ENCODE data around the gene BRME1. TPM values are rescaled to one million over a fixed set of nuclear protein-coding genes. Genes with fewer than 3 reads are reported as not detected.

Gene BRME1
- polyA plus RNA-seq, 1 donor = 3.0 TPM

DNA sequence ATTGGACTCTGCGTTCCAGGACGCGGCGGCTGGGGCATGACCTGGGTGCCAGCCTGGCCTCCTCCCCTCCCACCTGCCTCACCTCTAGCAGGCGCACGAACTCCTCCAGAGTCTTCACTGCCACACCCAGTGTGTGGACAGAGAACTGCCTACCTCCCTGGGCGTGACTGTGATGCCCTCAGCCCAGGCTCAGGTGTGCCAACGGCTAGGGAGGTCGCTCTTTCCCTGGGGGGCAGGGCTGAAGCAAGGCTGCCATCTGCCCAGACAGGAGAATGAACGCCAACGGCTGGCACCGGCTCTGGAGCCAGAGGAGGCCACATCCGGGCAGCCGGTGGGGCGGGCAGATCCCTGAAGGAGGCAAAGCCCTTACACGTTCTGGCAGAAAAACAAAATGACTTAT, 17.6 kb downstream of the BRME1 start:
- no peak for DNase-seq (ENCODE audit: low read depth)

DNA sequence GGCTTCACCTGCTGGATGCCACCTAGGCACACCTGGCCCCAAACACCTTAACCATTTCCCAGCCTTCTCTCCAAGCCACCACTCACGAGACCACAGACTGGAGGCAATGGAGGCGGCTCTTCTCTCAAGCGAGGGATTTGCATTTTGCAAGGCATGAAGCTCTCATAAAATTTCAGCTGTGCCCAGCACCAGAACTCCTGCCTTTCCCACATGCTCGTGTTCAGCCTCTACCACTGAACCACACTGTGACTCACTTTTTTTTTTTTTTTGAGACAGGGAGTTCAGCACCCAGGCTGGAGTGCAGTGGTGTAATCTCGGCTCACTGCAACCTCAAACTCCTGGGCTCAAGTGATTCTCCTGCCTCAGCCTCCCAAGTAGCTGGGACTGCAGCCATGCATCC, 18.4 kb downstream of the BRME1 start:
- DNase-seq (ENCODE audit: low read depth) = no peak

DNA sequence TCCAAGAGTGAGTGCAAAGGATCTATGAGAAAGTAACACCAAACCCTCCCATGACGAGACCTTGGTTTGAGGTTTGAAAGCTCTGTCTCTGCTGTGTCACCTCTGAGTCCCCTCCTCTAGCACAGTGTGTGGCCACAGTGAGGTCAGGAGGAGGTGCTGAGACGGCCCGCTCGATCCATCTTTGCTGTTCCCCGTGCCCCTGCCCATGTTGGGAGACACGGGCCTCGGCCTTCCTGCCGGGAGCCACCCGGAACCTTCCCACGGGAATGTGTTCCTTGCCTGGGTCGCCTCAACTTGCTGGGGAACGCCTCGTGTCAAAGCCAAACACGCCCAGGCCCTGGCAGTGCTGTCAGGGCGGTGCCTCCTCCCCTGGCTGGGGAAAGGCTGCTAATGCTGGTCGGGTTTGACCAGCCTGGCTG, 18.9 kb downstream of the BRME1 start:
- no peak for DNase-seq (ENCODE audit: low read depth)

DNA sequence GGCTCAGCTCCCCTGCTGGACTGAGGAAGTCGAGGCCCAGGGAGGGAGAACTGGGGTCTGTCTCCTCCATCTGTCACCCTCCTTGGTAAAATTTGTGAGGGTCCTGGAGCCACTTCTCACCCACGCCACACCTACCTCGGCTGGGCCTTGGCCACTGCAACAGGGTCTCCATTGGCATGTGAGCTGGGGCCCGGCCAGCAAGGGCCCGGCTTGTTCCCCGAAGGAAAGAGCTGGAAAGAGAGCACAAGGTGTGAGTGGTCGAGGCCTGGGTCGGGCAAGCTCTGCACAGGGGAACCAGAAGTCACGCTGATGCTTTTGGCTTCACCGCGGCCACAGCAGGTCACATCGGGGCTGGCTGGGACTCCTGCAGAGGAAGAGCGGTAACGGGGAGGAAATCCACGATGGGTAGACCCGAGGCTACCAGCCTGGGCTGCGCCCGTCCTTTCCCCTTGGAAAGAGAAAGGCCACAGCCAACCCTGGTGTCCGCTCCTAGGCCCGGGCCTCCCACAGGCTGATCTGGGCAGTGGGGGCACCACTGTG, 20.0 kb downstream of the BRME1 start:
- no peak for DNase-seq (ENCODE audit: low read depth)

DNA sequence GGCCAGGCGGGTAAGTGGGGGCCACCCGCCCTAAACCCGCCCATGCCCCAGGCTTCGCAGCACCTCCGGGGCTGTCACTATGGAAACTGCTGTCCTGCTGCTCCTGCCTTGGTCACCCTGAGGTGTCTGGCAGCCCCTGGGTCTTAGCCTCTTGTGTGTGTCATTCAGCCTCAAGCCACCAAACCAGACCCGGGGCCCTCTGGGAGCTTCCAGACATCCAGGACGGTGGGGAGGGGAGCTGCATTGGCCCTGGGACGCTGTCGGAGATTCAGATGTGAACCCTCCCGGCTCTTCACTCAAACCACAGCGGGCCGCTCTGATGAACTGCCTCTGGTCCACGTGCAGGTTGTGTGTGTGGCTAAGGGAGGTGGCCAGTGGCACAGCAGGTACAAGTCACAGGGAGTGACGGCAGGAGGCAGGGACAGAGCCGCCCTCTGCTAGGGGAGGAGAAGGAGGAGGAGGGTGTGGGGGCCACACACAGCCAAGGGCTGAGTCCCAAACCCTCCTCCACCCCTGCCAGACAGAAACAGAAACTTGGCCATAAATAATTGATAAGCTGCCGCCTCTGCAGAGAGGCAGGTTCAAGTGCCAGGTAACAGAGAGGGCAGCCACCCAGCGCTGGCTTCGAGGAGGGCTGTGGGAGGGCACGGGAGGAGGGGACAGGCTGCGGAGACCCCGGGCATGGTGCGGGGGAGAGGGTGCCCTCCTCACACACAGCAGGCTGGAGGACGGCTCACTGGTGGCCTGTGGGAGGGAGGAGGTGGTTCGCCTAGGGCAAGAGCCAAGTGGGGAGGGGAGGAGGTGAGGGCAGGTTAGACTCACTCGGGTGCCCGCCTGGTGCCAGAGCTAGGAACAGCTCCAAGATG, 21.0 kb downstream of the BRME1 start:
- no peak for DNase-seq (ENCODE audit: low read depth)

DNA sequence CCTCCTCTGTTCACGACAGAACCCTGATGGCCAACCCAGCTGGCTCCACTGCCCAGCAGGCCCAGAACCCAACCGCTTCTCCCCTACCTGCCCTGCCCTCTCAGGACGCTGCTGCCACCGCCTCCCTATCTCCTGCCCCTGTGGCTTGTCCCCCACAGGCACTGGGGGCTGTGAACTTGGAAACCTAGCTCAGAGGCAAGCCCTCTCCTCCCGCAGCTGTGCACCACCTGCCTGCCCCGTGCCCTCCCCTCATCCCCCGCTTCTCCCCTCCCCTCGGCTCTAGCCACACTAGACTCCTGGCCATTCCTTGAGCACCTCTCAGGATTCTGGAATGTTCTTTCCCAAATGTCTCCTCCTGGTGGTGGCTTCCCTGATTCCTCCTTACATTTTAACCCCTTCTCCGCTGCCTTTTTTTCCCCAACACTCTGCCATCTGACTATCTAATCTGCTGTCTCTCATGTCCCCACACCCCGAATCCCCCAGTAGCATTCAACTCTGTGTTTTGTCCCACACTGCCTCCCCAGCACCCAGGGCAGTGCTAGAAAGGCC, 22.3 kb downstream of the BRME1 start:
- no peak for DNase-seq (ENCODE audit: low read depth)

DNA sequence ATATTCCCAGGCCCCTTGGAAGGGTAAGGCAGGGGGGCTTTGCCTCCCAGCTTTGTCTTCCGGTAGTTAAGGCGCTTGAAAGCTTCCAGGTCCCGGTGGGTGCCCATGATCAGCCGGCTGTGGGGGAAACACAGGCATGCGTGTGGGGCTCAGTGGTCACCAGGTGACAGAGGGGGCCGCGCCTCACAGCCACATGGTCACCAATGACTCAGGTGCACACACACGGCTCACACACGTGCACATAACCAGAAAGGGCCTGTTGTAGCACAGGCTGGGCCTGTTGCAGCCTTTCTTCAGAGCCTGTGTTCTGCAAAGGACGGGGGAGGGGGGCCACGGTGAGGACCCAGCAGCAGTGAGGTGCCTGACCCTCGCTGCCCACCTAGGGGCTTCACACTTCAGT, 23.1 kb downstream of the BRME1 start:
- no peak for DNase-seq (ENCODE audit: low read depth)

DNA sequence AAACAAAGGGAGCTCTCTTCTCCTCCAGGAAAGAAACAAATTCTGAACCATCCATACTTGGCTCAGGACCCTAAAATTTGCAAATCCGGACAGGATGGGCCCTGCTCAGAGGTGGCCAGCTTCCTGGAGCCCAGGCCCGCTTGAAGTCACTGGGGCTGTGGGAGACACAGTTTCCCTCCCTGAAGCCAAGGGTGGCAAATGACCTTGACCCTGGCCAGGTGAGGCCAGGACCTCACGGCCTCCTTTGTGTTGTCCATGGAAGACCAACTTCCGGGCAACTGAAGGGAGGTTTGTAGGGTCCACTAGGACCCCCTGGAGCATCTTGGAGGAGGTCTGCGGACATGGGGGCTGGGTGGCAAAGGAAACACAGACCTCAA, 23.5 kb downstream of the BRME1 start:
- no peak for DNase-seq (ENCODE audit: low read depth)

DNA sequence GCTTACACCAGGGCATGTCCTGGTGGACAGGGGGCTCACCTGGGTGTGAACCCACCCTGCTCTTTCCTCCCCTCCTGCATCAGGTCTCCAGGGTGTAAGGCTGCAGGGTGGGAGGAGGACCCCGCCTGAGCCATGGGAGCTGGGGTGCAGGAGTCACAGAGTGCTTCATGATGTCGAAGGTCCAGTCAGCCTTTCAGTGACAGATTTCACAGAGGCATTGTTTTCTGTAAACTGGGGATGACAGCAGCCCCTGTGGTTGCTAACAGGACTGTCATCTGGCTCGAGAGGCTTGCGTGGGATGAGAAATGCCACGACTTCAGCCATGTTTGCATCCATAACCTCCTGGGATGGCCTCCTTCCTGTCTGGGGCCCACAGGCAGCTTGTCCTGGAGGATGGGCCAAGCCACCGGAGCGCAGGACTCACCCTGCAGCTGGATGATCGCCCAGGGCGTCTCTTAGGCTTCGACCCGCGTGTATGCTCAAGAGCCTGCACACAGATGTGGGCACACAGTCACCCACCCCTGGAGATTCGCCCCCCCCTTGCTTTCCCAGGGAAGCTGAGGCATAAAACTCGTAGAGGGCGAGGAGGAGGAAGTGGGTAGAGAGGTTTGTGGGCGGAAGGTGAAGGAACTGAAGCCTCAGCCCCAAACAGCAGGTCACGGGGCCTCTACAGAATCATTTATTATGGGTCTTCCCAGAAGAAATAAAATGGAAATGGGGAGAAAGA, 24.1 kb downstream of the BRME1 start:
- DNase-seq (ENCODE audit: low read depth) = no peak

DNA sequence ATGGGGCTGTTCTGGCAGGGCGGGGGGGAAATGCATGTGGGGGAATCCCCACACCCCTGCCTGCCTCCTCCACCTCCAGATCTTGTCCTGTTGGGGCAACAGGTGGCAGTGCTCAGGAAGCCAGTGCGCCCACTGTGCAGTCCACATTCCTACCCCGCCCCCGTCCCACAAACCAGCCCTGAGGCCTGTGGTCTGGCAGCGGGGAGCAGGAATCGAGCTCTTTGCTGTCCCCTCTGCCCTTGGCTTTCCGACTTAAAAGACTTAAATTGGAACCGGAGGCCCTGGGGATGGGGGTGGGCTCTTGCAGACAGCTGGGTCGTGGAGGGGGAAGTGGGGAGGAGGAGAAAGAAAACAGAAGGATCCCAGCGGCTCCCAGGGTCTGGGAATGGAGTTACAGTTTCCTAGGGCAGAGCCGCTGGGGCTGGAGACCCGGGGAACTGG, 24.6 kb downstream of the BRME1 start:
- DNase-seq (ENCODE audit: low read depth) = no peak

DNA sequence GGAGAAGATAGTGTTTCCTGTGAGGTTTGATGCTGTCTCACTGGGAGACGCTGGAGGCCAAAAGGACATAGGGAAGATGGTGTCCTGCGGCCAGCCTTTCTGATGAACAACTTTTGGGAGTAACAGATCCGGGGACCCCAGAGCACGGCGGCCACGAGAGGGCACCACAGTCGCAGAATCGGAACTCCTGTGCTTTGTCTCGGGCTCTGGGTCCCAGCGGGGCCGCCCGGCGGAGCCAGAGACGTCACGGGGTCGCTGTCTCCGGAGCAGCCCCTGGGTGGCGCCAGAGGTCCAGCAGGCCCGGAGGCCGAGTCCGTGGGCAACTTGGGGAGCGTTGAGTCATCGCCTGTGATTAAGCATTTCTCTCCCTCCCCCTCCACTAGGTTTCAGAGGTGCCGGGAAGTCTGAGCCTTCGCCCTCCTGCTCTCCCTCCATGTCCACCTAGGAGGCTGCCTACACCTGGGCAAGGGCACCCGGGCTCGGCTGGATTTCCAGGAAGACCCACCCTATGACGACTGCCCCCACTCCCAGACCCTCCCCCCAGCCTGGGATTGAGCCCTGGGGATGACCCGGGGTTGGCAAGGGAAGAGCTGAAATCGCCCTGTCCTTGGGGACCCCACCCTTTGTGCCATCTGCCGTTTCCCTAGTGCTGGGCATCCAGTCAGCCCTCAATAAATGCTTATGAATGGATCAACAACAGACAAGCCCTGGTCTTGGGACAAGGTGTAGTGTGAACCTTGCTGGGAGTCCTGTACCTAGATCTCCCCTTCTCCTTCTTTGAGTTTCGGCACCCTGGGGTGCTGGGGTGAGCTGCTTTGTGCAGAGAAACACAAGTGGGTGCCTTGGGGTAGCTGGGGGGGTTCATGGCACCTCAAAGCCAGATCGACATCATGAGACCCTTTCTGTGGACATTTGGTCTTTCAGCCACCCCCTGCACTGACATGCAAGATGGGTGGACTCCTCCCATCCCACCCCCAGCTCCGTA, 25.6 kb downstream of the BRME1 start:
- DNase-seq (ENCODE audit: low read depth) = peak; percentile 81

DNA sequence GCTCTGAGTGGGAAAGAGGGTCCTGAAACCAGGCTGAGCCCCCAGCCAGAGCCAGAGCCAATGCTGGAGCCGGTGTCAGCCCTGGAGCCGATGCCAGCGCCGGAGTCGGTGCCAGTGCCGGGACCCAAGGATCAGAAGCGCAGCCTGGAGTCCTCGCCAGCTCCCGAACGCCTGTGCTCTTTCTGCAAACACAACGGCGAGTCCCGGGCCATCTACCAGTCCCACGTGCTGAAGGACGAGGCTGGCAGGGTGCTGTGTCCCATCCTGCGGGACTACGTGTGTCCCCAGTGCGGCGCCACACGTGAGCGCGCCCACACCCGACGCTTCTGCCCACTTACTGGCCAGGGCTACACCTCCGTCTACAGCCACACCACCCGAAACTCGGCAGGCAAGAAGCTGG, 28.6 kb downstream of the BRME1 start:
- DNase-seq (ENCODE audit: low read depth) = no peak

DNA sequence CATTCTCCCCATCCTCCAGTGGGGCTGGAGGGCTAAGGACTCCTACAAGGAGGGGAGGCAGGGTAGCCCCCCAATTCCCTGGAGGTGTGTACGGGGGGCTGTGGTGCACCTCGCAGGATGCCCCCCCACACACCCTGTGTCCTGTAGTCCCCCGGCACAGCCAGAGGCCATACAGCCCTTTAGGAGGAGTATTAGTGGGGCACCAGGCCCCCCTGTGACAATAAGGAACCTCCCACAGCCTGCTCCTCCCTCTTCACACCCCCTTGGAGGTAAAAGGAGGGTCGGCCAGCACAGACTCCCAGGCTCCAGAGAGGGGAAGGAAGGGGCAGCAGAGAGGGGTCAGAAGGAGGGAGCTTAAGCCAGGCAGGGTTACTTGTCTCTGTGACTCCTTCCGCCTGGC, 29.1 kb downstream of the BRME1 start, which contains the start of gene NANOS3:
Gene NANOS3 (plus strand): TSS at position 301 of the 400 bp plus-strand sequence. CDS start 115 bp downstream, outside the sequence.
- DNase-seq (ENCODE audit: low read depth) = no peak

DNA sequence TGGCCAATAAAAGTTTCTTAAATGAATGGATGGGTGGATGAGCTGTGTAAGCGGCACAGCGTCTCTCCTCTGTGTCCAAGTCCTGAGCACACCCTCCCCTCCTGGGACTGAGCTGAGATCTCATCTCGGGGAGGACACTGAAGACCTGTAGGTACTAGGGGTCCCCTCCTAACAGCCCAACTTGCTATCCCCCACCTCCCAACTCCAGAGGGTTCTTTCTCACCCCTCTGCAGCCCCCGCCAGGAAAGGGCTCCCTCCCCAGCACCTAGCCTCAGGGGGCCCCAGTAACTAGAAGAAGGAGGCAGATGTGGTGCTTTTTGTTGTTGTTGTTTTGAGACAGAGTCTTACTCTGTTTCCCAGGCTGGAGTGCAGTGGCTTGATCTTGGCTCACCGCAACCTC, 30.1 kb downstream of the BRME1 start:
- no peak for DNase-seq (ENCODE audit: low read depth)

DNA sequence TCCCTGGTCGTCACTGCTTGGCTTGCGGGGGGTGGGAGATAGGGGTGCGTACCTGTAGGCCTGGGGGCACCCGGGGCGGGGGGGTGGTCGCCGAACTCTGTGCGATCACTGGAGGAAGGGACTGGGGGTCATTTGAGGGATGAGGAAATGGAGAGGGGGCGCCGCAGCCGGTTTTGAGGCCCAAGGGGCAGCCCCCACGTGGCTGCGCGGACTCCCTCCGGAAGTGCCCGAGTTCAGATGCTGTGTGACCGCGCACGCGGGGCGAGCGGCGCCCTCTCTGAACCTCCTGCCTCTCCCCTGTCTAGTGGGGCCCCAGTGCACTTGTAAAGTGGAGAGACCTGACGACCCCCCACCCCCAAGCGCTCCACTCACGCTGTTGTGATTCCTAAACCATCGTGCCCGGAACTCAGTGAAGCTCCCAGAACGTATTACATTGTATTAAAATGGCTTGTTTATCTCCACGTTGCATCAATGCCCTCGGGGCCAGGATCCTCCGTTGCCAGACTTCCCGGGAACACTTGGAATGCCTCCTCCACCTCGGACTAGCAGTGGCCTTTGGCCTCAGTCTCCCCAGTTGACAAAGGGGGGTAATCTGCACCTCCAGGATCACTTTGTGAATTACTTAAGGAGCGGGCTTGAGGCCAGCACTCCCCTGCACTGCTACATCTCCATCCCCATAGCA, 31.9 kb downstream of the BRME1 start:
- no peak for DNase-seq (ENCODE audit: low read depth)

DNA sequence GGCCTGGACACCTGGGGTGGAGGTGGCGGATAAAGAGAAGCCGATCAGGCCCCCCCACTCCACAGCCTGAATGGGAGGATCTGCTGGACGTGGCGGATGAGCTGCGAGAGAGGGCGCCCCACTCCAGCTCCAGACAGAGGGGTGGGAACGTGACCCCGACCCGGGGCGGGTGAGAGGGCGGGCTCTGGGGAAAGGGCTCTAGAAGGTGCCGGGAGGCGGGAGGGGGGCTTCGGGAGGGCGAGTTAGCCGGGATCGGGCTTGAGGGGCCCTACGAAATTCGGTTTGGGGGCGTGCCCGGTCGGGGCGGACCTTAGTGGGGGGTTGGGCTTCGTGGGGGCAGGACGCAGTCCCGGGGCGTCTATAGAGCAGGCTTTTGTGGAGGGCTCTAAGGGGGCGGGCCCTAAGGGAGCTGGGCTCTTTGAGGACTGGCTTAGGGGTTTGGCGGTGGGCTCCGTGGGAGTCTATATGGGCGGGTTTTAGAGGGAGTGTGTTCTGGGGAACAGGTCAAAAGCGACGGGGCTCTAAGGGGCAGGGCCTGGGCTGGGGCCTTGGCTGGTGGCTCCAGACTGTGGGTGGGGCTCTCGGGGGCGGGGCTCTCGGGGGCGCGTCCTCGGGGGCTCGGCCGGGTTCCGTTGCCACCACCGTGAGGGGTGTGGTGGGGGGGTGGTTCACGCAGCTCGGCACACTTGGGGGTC, 33.1 kb downstream of the BRME1 start:
- DNase-seq (ENCODE audit: low read depth) = no peak

DNA sequence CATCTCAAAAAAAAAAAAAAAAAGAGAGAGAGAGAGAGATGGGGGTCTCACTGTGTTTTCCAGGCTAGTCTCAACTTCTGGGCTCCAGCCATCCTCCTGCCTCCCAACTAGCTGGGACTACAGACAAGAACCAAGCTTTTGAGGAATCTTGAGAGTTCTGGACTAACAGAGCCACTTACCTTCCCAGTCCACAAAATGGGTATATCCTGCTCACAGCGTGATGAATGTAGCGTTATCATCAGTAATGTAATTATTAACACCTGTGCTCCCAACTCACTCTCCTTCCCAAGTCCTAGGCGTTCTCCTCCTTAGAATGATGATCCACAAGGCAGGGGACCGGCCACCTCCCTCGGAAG, 33.6 kb downstream of the BRME1 start:
- no peak for DNase-seq (ENCODE audit: low read depth)

DNA sequence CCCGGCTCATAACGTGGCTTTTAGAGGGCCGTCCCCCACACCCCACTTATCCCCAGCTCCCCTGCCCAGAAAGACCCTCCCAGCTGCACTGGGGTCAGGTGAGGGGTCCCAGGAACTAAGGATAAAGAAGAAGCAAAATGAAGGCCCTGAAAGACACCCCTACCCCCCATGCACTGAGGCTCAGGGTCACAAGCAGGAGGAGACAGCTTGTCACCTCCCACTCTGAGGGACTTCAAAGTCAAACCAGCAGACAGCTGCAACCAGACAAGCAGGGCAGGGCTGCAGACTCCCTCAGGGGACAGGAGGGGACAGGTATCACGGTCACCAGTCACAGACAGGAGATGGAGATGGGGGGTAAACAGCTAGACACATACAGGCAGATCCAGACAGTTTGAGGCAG, 35.0 kb downstream of the BRME1 start:
- DNase-seq (ENCODE audit: low read depth) = no peak

DNA sequence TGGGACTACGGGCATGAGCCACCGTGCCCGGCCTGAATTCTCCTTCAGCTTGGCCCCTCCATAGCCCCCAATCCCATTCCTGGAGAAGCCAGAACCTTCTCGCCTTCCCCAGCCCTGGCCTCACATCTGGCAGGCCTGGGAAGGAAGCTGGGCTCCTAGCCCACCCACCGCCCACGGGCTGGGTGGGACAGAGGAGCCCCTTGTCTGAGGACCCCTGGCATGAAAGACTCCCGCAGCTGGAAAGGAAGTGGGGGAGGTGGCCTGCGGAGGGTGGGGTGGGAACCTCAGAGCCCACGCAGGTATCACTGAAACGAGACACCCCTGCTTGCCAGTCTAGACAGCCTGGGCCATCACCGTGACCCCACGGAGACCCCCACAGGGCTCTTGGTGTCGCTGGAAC, 36.6 kb downstream of the BRME1 start:
- no peak for DNase-seq (ENCODE audit: low read depth)

DNA sequence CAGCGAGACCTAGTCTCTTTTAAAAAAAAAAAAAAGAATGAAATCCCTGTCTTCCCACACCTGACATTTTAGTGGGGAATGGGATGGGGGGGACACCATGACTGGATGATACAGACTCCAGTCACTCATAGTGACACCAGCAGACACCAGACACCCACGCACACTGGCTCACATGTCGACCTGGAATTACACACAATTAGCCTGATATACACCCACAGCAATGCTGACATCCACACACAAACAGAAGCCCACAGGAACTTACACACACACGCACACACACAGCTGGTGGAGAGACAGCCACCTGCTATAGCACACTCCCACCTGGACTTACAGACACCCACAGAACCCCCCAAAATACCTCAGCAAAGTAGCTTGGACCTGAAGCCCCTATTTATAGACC, 37.3 kb downstream of the BRME1 start:
- no peak for DNase-seq (ENCODE audit: low read depth)

Data from forelimb muscle (tissue), 1 donor.